GM19351 (cell line): ENCODE measurements around the gene HDAC4.

Source experiments
- ATAC-seq: cut with Tn5 transposase; IDR thresholded peaks from one replicate; pipeline ENCODE4 v1.9.1; 2021; ENCODE audit warnings: mild to moderate bottlenecking, moderate library complexity; ENCODE audit not compliant: unreplicated experiment

Gene HDAC4

DNA sequence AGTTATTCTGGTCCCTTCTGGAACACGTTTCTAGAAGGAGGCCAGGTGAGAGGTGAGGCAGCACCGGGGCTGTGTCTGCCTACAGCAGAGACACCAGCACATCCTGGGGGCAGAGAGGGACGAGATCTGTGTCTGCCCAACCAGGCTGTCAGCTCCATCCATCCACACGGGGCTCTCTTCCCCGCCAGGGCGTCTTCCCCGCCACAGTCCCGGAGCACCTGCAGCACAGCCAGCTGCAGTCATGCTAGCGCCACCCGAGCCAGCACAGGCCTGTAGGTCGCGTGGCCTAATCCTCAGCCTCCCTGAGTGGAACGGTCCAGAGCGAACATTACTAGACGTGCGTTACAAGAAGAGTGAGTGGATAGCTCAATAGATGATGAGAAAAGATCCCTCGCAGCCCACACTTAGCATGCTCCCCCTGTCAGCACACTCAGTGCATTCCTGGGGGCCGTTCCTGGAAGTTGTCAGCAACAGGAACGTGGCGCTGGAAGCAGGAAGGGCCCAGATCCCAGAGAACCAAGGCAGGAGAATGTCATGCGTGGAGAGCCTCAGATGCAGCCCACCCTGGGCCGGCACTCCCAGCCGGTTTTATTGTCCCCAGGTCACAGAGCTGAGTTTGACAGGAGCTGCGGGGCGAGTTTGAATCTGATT is 374.0 kb downstream of the HDAC4 start:
- ATAC-seq: no peak

DNA sequence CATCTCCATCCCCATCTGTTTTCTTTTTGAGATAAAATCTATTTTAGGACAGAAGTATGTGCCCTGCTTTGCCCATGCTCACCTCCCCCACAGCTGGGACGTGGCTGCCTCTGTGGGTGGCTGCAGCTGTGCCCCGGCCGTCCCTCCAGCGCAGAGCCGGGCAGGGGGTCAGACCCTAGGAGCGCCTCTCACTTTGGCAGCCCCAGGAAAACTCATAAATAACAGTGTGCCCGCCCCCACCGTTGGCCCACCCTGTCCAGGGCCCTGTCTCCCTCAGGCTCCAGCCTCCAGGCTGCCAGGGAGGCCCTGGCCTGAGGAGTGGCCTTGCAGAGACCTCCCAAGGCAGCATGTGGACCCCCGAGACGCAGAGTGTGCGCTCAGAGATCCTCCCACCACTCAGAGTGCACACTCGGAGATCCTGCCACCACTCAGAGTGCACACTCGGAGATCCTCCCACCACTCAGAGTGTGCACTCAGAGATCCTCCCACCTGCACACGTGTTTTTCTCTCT is 374.8 kb downstream of the HDAC4 start:
- no peak for ATAC-seq

DNA sequence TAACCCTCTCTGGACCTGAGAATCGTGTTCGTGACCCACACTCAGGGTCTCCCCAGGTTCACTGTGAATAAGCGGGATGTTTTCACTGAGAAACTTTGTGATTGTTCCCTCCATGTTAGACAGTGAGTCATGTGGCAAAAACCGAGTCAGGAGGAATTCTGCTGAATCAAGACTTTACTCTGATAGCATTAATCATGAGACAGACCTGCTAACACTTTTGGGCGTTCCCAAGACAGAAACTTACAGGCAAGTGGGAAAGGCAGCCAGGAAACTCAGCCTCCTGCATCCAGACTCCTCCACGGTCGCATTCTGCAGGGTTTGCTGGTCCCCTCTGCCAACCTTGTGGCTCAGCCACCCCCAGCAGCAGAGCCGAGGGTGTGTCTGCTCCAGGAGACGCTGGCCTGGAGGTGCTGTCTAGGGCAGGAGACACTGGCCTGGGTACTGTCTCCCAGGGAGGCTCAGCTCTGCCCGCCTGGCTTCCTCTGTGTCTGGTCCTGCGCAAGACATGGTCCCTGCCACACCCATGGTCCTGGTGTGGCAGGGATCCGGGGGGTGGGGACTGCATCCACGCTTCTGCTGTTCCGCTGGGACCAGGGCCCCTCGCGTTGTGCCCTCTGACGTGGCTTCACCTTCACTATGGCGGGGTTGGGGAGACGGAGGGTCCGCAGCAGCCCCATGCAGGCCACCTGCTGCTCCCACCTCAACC is 375.6 kb downstream of the HDAC4 start:
- ATAC-seq: no peak

DNA sequence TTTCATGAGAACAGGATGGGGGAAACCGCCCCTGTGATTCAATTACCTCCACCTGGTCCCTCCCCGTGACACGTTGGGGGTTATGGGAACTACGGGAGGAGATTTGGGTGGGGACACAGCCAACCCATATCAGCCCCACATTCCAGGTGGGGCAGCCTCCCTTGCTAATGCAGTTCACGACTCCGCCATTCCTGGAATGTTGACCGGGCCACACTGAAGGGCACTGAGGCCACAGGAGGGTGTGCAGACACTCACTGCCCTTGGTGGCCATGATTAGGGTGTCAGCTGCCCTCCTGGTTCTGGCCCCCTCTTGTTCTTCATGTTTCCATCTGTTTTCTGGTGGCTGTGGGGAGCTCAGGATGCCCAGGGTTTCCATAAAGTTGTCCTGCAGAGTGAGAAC is 376.6 kb downstream of the HDAC4 start:
- ATAC-seq: no peak

DNA sequence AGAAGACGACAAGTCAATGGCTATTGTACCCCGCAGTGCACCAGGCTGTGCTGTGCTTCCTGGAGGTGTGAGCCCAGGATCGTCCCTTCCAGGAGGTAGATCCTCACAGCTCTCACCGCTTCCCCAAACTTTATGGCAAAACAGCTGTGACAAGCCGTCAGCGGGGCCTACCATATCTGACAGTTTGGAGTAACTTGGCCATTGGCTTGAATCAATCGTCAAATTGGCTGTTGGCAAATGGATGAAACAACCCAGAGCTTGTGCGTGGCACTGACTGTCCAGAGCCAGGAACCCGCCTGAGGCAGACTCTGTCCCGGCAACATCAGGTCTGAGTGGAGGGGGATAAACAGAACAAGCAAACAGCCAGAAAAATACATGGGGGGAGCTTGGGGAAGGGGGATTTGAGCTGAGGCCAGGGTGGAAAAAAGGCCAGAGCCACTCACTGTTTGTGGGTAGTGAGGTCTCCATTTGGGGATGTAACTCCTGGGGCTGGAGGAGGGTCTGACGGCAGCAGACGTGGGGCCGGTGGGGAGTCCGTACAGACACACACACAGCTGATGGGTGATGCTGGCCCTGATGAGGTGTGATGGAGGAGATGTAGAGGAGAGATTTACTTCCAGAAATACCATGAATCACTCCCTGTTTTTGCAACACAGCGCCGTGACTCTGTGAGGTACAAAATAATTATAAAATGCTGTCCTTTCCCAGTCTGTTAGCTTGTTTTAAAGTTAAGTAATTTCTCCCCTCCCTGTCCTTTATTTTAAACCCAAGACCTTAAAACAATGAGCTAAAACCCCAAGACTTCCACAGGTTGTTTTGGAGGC is 378.2 kb downstream of the HDAC4 start:
- no peak for ATAC-seq

DNA sequence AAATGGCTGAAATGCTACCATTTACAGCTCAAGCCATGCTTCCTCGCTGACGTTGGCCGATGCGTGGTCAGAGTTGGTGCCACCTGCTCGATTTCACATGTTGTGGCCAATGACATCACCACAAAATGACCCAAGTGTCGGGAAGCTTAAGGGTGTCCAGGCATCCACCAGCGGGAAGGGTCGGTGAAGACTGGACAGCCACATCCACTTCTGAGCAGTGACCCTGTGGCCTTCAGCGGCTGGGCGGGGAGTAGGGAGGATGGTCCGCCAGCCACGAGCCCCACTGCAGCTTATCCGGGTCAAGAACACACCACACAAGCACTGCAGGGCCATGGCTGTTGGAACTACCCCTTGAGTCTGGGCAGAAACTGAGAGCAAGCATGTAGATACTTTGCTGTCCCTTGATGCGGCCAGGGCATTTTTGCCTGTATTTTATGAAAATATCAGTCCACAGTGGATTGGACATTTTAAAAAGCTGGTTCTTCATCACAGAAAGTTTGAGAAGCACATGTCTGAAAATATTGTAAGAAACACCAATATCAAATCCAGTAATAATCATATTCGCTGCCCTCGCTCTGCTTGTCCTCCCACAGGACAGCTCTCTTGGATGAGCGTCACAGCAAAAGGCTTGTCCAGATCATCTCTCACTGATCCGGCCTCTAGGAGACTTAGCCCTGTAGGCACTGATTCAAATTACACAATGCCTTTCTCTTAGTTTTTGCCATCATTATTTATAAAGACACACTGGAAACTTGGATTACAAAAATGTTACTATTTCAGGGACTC is 379.0 kb downstream of the HDAC4 start:
- ATAC-seq: no peak

DNA sequence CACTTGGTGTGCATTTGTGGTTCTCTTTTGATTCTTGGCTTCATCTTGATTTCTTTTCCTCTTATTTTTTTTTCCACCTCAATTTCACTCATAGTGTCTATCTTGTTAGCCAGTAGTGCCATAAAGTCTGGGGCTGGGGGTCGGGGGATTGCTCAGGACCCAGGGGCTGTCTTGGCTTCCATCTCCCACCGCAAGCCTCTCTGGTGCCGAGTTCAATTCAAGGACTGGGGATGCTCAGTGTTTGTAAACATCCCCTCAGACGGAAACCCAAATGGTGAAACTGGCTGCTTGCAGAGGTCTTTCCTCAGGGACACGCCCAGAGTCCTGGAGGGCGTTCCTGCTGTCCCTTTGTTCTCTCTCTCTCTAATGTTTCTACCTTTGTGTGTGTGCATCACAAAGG is 379.6 kb downstream of the HDAC4 start:
- ATAC-seq: no peak

DNA sequence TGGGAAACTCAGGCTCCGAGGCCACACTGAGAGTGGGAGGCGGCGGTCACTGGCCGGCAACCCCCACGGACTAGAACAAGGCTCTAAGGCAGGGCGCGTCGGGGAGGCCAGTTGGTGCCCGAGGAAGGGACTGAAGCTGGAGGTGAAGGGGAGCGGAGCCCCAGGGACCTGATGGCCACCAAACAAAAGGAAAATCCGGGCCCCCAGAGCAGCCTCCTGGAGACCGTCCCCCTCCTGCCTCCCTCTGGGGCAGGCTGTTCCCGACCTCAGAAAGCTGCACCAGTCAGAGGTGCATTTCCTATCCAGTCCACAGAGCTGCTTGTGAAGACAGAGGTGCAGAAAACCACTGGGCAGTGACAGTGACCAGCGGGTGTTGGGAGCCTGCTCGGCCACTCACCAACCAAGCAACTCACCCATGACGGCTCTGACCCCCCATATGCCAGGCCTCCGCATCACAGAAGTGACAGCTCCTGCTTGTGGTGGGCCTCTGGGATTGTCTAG is 380.2 kb downstream of the HDAC4 start:
- no peak for ATAC-seq

DNA sequence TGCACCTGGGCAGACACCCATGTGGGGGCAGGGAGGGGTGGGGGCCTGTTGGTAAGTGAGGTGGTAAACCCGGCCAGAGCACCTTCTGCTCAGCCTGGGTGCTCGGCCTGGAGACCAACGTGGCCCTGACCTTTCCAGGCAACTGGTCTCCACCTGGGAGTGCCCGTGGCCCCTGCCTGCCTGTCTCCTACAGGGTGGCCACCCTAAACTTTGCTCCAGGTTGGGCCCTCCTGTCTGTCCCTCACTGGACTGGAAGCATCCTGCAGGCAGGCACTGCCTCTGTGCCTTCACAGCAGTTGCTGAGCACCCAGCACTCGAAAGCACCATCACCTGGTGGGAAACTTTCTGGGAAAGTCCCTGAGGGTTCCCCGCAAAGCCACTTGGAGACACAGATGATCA is 381.6 kb downstream of the HDAC4 start:
- ATAC-seq: no peak

DNA sequence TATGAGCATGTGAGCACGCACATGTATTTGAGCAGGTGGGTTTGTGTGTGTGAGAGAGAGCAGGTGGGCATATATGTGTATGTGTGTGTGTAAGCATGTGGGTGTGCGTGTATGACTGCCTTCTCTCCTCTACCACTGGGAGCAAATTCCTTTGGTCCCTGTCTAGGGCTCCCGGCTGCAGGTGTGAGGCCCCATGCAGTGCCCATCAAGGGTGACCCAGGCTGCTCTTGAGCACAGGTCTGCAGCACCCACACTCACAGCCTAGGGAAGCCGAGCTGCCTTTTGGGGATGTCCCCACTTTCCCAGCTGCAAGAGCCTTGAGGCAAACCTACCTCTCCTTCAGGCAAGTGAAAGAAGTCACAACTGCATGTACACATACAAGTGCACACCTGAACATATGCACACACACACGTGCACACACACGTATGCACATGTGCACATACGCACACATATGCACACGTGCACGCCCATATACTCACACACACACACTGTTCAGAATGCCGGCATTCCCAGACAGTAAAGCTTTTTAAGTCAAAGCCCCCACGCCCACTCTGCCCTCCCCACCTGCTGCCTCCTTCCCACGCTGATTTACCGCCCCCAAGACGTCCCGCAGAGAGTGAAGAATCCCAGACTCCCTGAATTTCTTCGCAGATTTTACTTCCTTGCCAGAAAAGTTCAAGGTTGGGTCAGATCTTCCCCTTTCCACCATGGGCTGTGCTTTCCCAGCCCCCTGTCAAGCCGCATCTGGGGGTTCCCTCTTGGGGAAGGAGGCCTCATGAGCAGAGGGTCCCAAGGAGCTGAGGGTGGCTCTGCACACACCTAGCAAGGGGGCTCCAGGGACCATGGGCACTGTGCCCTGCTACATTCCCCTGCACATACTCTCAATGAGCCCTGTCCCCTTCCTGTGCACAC is 382.3 kb downstream of the HDAC4 start:
- ATAC-seq: no peak

DNA sequence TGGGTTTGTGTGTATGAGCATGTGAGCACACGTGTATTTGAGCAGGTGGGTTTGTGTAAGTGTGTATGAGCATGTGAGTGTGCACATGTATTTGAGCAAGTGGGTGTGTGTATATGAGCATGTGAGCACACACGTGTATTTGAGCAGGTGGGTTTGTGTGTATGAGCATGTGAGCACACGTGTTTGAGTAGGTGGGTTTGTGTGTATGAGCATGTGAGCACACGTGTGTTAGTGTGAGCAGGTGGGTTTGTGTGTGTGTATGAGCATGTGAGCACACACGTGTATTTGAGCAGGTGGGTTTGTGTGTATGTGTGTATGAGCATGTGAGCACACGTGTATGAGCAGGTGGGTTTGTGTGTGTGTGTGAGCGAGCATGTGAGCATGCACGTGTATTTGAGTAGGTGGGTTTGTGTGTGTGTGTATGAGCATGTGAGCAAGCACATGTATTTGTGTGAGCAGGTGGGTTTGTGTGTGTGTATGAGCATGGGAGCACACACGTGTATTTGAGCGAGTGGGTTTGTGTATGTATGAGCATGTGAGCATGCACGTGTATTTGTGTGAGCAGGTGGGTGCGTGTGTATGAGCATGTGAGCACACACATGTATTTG is 383.2 kb downstream of the HDAC4 start:
- no peak for ATAC-seq

DNA sequence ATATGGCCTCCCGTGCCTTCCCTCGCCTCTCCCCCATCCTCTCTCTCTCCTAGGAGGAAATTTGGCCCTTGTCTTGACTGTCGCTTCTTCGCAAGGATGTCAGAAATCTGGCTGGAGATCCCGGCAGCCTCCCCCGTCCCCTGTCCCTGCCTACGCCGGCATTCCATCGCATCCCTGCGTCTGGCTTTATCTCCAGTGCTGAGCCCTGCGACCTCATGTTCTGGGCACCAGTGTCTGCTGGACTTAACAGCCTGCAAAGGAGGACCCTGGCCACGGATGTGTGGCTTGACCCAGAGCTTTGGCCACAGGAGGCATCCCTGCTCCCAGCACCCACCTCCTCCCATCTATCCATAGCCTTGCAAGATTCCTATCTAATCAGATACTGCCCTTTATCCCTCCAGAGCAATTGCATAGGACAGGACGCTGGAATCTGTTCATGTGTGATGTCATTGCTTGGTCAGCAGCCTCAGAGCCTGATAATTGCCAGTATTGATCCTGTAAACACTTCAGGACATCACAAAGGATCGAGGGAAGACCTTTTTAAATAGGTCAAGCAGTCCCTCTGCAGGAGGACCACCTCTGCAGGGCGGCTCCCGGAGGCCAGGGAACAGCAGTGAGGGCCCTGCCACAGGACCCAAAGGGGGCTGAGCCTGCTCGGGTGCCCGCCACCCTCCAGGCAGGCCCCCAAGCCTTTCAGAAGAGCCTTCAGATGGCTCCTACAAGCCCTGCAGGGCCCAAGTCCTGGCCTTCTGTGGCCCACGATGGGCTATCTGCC is 384.7 kb downstream of the HDAC4 start:
- no peak for ATAC-seq

DNA sequence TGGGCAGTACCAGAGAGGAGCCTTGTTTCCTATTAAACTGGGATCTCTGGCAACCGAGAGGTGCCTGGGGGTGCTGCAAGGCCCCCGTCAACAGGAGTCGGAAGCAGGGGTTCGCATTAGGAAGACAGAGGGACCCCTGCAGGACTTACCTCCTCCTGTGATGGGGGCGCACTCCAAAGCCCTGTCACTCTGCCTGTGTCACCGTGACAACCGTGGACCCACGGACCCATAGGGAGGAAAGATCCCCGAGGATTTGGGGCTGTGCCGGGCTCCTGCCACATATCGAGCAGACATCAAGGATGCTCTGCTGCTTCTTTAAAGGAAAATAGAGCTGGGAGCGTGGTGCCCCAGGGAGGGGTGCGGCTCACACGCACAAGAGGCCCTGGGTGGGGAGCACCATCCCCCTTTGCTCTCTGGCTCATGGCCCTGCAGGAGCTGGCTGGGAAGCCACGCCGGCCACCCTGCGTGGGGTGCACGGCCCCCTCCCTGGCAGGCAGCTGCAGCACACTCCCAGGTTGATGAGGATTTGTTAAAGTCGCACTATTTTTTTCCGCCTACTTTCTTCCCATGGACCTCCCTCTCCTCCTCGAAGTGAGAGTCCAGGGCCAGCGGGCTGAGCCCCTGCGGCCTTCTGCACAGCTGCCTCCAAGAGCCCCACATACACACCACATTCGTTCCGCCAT is 385.5 kb downstream of the HDAC4 start:
- ATAC-seq: no peak

DNA sequence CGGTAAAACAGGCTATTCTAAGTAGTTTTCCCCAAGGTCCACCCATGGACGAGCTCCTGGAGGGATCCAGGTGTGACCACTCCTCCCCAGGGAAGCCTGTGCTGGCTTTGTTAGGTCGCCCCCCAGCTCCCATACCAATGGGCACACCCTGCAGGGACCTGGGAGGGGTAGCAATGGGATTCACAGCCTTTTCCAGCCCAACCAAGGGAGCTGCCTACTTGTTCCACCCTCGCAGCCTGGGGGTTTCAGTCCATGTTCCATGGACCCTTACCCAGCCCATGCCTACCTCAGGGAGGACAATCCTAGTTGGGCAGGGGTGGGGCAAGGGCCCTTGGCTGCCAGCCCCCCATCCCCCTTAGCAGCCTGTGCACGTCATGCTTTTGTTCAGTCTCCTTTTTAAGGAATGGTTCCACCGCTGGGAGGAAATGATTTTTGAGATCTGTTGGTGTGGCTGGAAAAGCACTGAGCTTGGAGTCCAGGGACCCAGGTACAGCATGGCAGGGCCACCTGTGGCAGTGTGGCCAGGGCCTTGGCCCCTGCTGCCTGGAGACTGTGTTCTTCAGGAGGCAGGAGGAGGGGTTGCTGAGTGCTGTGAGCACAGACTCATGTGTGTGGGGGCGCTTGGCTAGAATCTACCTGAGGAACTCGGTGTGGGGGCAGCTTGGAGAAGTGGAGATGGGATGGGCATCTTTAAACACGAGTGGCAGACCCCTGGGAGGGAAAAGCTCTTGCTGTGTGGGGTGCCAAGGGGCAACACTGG is 386.2 kb downstream of the HDAC4 start:
- no peak for ATAC-seq

DNA sequence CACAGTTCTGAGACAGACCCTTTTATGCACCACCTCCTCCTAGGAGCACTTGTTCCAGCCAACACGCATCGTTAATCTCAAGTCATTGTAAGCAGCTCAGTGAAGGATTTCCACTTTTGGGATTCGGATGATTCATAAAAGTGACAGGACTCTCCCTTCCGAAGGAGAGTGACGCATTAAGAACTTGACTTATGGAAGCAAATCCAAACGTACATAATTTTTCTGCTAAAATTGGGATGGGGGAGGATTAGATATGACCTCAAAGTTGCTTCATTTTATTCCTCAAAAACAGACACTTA is 387.2 kb downstream of the HDAC4 start:
- no peak for ATAC-seq

DNA sequence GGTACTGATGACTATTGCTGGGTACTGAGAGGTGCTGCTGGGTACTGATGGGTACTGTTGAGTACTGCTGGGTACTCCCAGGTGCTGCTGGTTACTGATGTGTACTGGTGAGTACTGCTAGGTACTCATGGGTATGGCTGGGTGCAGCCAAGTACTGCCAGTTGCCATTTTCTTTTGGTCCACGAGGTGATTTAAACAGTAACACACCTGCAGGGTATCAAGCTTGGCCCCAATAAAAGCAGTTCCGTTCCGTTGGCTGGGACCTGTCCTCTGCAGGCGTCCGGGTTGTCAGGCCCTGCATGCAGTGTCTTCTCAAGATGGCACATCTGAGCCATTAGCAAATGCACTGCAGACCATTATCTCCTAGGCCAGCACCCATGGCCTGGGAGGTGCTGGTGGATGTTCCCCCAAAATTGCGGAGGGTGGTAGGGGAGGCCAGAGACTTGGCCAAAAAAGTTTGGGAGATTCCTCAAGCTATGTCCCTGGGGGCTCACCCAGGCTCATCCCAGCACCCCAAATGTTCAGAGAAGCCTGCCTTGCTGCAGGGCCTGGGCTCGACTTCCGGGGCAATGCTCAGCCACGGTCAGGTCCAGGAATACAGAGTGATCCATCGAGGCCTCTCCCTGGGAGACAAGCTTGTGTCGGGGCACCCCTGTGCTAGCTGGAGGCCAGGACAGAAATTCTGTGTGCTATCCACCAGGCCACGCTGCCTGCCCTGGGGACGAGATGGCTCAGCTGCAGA is 387.7 kb downstream of the HDAC4 start:
- ATAC-seq: no peak

DNA sequence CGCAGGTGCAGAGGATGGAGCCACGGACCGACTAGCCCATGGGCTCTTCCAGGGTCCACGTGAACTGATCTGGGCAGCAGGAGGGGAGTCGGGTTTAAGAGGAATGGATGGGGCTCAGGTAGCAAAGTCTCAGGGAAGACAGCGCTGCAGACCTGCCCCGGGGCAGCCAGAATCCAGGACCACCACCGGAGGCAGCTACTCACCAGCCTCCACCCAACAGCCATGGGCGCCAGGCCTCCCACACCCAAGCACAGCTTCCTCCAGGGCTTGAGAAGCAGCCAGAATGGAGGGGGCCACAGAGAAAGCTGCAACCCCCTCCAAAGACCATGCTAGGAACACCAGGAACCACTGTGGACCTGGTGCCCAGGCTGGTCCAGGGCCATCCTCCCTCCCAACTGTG is 388.6 kb downstream of the HDAC4 start:
- ATAC-seq: no peak
